ENCODE measurements around the gene MAN2A2.

DNA sequence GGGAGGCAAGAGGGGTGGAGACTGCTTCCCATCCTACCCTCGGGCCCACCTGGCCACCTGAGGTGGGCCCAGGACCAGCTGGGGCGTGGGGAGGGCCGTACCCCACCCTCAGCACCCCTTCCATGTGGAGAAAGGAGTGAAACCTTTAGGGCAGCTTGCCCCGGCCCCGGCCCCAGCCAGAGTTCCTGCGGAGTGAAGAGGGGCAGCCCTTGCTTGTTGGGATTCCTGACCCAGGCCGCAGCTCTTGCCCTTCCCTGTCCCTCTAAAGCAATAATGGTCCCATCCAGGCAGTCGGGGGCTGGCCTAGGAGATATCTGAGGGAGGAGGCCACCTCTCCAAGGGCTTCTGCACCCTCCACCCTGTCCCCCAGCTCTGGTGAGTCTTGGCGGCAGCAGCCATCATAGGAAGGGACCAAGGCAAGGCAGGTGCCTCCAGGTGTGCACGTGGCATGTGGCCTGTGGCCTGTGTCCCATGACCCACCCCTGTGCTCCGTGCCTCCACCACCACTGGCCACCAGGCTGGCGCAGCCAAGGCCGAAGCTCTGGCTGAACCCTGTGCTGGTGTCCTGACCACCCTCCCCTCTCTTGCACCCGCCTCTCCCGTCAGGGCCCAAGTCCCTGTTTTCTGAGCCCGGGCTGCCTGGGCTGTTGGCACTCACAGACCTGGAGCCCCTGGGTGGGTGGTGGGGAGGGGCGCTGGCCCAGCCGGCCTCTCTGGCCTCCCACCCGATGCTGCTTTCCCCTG lies 21.0 kb upstream of the MAN2A2 start:
- TF ChIP-seq, protein P1, sequence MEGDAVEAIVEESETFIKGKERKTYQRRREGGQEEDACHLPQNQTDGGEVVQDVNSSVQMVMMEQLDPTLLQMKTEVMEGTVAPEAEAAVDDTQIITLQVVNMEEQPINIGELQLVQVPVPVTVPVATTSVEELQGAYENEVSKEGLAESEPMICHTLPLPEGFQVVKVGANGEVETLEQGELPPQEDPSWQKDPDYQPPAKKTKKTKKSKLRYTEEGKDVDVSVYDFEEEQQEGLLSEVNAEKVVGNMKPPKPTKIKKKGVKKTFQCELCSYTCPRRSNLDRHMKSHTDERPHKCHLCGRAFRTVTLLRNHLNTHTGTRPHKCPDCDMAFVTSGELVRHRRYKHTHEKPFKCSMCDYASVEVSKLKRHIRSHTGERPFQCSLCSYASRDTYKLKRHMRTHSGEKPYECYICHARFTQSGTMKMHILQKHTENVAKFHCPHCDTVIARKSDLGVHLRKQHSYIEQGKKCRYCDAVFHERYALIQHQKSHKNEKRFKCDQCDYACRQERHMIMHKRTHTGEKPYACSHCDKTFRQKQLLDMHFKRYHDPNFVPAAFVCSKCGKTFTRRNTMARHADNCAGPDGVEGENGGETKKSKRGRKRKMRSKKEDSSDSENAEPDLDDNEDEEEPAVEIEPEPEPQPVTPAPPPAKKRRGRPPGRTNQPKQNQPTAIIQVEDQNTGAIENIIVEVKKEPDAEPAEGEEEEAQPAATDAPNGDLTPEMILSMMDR (IDR thresholded peaks at IDR 0.05; ENCODE audit: low read length) = no peak
- TF ChIP-seq EZH2 (IDR thresholded peaks at IDR 0.05; ENCODE audit: borderline replicate concordance, low read length) = no peak

Data from OCI-LY1 (cell line).